ENCODE results near the gene XYLT1.

- TF ChIP-seq EZH2phosphoT487 (IDR thresholded peaks at IDR 0.05; ENCODE audit: borderline replicate concordance, low read length) (no peak), CTCF (conservative IDR thresholded peaks at IDR 0.05; ENCODE audit: low read depth, low read length) (no peak)
Measured at GRCh38 chr16:17392127-17392856, 78.5 kb downstream of the XYLT1 start.
